HepG2 (cell line): ENCODE data around the gene SERPINA9. TPM values are rescaled to one million over a fixed set of nuclear protein-coding genes. Genes with fewer than 3 reads are reported as not detected.

Experiments used
- AHDC1 ChIP-seq: sonication (generic); formaldehyde crosslinking; IDR thresholded peaks from 2 replicates; pipeline ENCODE4 v1.5.1; 2020; ENCODE audit warnings: mild to moderate bottlenecking, missing genetic modification reagents, borderline replicate concordance
- CEBPG ChIP-seq: IDR thresholded peaks from 2 replicates; pipeline ENCODE4 v1.6.1; 2016
- MAX ChIP-seq: IDR thresholded peaks from 2 replicates; pipeline ENCODE4 v1.6.1; 2012; ENCODE audit warnings: inconsistent platforms
- MIXL1 ChIP-seq: IDR thresholded peaks from 2 replicates; pipeline ENCODE4 v1.6.1; 2016
- NCOA2 ChIP-seq: sonication (generic); formaldehyde crosslinking; IDR thresholded peaks from 2 replicates; pipeline ENCODE4 v1.8.0; 2022; ENCODE audit warnings: inconsistent platforms
- ZNF335 ChIP-seq: sonication (generic); formaldehyde crosslinking; IDR thresholded peaks from 2 replicates; pipeline ENCODE4 v1.4.0; 2020; ENCODE audit warnings: missing genetic modification reagents
- ZNF501 ChIP-seq: sonication (generic); formaldehyde crosslinking; IDR thresholded peaks from 2 replicates; pipeline ENCODE4 v1.5.1; 2020; ENCODE audit warnings: mild to moderate bottlenecking, moderate library complexity, missing genetic modification reagents
- ZNF615 ChIP-seq: sonication (generic); formaldehyde crosslinking; IDR thresholded peaks from 2 replicates; pipeline ENCODE4 v1.5.0; 2020; ENCODE audit warnings: mild to moderate bottlenecking, missing genetic modification reagents, borderline replicate concordance
- ZNF7 ChIP-seq: IDR thresholded peaks from 2 replicates; pipeline ENCODE4 v1.6.1; 2016; ENCODE audit warnings: missing biosample characterization, missing genetic modification reagents
- ZNF816 ChIP-seq: sonication (generic); formaldehyde crosslinking; IDR thresholded peaks from 2 replicates; pipeline ENCODE4 v1.8.0; 2022; ENCODE audit warnings: missing genetic modification reagents, mild to moderate bottlenecking, borderline replicate concordance
- polyA plus RNA-seq, 8 experiments: library from polyadenylated mRNA; depleted of rRNA in 3 of 8; stranded (reverse) in 7 of 8; unstranded in 1 of 8; fragments of >200 nt; fragmentation: Illumina TruSeq in 4 of 8; extraction: Trizol in 4 of 8; gene quantifications; 2 replicates each; pipeline versions ENCODE4 v1.2.1 to v1.2.3, GENCODE V29; 2011 to 2016; ENCODE audit warnings: low read depth in 4 of 8, missing spikeins in 1 of 8, mixed read lengths in 1 of 8; ENCODE audit not compliant: insufficient read depth in 1 of 8
- total RNA-seq, 5 experiments: library from RNA; depleted of rRNA; stranded (reverse); fragments of >200 nt; fragmentation: Illumina TruSeq; extraction: Trizol; gene quantifications; 2 replicates each; pipeline ENCODE4 v1.2.3, GENCODE V29; 2016; ENCODE audit warnings: low read depth in 1 of 5
- TF ChIP-seq, protein P1 (sequence below): sonication (generic); formaldehyde crosslinking; IDR thresholded peaks from 2 replicates; pipeline ENCODE4 v1.9.0; 2022; ENCODE audit warnings: missing genetic modification reagents, mild to moderate bottlenecking, borderline replicate concordance
- TF ChIP-seq, protein P2 (sequence below): sonication (generic); formaldehyde crosslinking; IDR thresholded peaks from 2 replicates; pipeline ENCODE4 v1.4.0; 2020; ENCODE audit warnings: missing genetic modification reagents, mild to moderate bottlenecking, borderline replicate concordance
- TF ChIP-seq, protein P3 (sequence below): sonication (generic); formaldehyde crosslinking; IDR thresholded peaks from 2 replicates; pipeline ENCODE4 v1.4.0; 2020; ENCODE audit warnings: missing genetic modification reagents

The SERPINA9 gene
- total and polyA plus RNA-seq, 2 of the 13 experiments (the other 11 are each of a cell fraction or from before 2014, with no cell fraction given), result 0.21 TPM; not detected in 1

DNA sequence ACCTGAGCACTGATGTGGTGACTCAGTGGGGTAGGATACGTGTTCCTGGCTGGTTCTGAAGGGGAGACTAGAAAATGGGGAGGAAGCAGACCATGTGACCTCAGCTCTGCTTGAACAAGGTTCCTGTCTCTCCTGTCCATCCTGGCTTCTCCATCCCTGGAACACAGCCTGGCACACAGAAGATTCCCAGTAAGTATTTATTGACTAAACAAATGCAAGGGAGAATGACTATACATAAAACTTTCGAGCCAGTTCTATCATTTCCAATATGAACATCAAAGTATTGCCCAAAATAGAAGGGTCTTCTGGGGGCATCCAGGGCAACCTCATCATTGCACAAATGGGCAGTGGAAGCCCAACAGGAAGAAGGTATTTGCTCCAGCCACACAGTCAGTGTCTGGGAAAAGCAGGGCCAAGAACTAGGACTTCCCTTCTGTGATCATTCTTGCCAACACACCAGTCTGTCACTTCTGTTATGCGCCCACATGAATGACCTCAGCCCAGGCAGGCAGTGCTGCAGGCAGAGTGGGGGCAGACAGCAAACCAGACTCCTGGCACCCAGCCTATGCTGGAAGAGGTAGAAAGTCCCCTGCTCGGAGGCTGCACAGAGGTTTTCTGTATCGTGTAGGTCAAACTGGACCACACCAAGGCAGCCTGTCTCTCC lies 5.6 kb upstream of the SERPINA9 start (continued):
- TF ChIP-seq, protein P1, sequence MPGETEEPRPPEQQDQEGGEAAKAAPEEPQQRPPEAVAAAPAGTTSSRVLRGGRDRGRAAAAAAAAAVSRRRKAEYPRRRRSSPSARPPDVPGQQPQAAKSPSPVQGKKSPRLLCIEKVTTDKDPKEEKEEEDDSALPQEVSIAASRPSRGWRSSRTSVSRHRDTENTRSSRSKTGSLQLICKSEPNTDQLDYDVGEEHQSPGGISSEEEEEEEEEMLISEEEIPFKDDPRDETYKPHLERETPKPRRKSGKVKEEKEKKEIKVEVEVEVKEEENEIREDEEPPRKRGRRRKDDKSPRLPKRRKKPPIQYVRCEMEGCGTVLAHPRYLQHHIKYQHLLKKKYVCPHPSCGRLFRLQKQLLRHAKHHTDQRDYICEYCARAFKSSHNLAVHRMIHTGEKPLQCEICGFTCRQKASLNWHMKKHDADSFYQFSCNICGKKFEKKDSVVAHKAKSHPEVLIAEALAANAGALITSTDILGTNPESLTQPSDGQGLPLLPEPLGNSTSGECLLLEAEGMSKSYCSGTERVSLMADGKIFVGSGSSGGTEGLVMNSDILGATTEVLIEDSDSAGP (CRISPR knock-in tag), result peak; percentile 16; the same call in 1 of the 2 replicates
- TF ChIP-seq ZNF816 (CRISPR knock-in tag) (0 out of 2 replicates have a peak, but pooled peaks have one; percentile 54), ZNF7 (peak; percentile 95), CEBPG (CRISPR knock-in tag) (peak; percentile 22; the same call in 1 of the 2 replicates), MIXL1 (no peak), NCOA2 (CRISPR knock-in tag) (no peak), MAX (peak; percentile 49; the same call in 1 of the 2 replicates), ZNF501 (CRISPR knock-in tag) (peak; percentile 51; the same call in 1 of the 2 replicates), AHDC1 (peak; percentile 16; the same call in 1 of the 2 replicates), ZNF335 (0 out of 2 replicates have a peak, but pooled peaks have one; percentile 9), ZNF615 (CRISPR knock-in tag) (no peak)
- TF ChIP-seq, protein P2, sequence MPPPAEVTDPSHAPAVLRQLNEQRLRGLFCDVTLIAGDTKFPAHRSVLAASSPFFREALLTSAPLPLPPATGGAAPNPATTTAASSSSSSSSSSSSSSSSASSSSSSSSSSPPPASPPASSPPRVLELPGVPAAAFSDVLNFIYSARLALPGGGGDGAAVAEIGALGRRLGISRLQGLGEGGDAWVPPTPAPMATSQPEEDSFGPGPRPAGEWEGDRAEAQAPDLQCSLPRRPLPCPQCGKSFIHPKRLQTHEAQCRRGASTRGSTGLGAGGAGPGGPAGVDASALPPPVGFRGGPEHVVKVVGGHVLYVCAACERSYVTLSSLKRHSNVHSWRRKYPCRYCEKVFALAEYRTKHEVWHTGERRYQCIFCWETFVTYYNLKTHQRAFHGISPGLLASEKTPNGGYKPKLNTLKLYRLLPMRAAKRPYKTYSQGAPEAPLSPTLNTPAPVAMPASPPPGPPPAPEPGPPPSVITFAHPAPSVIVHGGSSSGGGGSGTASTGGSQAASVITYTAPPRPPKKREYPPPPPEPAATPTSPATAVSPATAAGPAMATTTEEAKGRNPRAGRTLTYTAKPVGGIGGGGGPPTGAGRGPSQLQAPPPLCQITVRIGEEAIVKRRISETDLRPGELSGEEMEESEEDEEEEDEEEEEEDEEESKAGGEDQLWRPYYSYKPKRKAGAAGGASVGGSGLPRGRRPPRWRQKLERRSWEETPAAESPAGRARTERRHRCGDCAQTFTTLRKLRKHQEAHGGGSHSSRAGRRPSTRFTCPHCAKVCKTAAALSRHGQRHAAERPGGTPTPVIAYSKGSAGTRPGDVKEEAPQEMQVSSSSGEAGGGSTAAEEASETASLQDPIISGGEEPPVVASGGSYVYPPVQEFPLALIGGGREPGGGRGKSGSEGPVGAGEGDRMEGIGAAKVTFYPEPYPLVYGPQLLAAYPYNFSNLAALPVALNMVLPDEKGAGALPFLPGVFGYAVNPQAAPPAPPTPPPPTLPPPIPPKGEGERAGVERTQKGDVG, result peak; percentile 51; the same call in 1 of the 2 replicates
- TF ChIP-seq, protein P3, sequence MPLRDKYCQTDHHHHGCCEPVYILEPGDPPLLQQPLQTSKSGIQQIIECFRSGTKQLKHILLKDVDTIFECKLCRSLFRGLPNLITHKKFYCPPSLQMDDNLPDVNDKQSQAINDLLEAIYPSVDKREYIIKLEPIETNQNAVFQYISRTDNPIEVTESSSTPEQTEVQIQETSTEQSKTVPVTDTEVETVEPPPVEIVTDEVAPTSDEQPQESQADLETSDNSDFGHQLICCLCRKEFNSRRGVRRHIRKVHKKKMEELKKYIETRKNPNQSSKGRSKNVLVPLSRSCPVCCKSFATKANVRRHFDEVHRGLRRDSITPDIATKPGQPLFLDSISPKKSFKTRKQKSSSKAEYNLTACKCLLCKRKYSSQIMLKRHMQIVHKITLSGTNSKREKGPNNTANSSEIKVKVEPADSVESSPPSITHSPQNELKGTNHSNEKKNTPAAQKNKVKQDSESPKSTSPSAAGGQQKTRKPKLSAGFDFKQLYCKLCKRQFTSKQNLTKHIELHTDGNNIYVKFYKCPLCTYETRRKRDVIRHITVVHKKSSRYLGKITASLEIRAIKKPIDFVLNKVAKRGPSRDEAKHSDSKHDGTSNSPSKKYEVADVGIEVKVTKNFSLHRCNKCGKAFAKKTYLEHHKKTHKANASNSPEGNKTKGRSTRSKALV (CRISPR knock-in tag), result no peak
